Germinal center (tissue), 1 donor: ENCODE measurements around the gene ZNF670.
"Not testable (repeated sequence)": the region's sequence is repeated elsewhere in the genome, so short reads cannot be mapped to it uniquely, and the experiment has no call there.

Experiments
- DNase-seq: peaks from one replicate; pipeline ENCODE4 v3.0.0; 2012; ENCODE audit warnings: mixed read lengths, low spot score

ZNF670 gene

DNA sequence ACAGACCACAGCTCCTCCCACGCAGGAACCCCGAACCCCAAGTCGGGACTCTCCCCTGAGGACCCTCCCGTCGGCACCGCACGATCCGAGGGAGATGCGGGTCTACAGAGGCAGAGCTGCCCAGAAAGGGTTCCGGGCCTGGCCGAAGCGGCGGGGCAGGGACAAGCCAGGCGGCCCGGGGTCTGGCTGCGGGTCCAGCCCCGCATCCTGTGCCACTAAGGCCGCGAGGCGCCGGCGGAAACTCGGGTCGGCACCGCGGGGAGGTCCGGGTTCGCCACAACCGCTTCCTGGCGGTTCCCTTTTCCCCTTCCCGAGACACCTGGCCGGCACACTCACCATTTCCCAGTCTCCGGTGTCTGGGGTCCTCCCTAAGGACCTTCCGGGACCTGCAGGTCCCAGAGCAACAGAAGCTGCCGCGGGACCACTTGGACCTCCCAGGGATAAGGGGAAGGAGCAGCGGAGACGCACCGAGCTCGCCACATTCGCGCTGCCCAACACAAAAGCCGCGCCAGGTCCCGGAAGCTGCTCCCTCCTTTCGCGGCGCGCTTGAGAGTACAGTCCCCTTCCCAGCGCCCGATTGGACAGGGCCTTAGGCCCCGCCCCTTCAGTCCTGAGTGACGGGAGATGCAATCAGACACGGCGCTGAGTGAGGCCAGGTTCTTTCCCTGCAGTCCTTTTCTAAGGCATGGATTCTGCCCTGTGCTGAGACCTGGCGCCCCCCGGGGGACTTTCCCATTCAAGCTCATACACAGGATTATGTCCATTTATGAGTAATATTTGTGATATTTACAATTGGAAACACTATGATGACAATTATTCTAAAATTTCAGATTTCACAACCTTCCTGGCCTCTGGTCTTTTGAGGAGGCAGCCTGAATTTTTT lies at the start of gene ZNF670:
TSS of gene ZNF670 (minus strand) at position 554 of the 883 bp plus-strand sequence. CDS start at position 339, 215 bp downstream.
- DNase-seq: peak; percentile 92

DNA sequence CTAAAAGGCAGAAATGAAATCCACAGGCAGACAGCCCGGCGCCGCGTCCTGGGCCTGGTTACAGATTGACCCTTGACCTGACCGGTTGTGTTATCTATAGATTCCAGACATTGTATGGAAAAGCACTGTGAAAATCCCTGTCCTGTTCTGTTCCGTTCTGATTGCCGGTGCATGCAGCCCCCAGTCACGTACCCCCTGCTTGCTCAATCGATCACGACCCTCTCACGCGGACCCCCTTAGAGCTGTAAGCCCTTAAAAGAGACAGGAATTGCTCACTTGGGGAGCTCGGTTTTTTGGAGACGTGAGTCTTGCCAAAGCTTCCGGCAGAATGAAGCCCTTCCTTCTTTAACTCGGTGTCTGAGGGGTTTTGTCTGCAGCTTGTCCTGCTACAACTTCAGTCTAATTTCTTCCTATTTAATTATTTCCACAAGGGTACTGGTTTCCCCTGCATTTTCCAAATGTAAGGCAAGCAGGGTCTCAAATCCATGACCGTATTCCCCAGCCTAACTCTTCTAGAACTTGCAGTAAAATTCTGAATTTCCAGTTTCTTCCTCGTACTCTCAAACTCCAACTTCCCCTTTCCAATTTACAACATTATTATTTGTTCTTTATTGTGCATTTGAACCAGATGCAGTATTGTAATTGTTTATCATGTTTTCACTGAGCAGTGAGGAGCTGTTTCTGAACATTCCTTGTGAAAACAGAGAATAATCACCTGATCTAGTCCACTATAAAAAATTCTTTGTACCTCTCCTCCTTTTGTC lies 49.1 kb upstream of the ZNF670 start:
- DNase-seq: not testable (repeated sequence)

DNA sequence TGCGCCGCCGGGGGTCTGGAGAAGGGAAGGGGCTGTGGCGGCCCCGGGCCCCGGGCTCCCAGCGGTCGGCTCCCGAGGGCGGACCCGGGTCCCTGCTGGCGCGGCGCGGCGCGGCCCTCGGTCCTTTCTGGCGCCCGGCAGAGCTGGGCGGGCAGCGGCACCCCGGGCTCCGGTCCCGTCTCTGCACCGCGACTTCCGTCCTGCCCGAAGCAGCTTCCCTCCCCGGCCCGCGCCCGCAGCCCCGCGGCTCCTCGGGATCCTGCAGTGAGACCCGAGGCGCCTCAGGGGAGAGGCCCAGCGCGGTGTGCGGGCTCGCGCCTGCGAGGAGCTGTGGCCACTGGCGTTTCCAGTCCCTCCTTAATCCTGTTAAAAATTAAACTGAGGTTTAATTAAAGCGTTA lies 48.0 kb upstream of the ZNF670 start:
- DNase-seq: not testable (repeated sequence)

DNA sequence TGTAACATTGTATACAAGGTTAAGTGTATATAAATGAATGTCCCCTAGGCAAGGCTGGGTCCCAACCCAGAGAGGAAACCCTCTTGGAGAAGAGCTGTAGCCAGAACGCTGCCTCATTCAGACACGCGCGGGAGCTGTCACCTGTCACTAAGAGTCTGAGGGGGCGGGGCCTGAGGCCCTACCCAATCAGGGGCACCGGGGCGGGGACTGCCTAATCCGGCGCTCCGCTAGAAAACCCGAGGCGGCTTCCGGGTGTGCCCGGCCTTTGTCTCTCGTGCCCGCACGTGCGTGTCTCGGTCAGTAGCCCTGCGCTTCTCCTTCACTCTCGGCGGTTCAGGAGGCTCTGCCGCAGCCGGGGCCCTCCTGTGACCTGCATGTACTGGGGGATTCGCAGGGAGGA lies 47.6 kb upstream of the ZNF670 start:
- DNase-seq: not testable (repeated sequence)

DNA sequence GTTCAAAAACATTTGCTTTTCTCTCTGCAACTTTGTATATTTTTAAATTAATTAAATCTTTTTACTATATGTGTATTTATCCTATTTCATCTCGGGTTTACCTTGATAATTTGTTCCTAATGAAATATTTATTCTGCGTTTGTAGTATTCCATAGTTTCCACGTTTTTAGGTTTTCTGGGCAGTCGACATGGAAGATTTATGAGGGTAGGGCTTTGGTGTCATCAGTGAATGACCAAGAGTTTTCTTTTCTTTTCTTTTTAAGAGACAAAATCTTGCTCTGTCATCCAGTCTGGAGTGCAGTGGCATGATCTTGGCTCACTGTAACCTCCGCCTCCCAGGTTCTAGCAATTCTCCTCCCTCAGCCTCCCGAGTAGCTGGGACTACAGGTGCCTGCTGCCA lies 42.8 kb upstream of the ZNF670 start:
- no peak for DNase-seq

DNA sequence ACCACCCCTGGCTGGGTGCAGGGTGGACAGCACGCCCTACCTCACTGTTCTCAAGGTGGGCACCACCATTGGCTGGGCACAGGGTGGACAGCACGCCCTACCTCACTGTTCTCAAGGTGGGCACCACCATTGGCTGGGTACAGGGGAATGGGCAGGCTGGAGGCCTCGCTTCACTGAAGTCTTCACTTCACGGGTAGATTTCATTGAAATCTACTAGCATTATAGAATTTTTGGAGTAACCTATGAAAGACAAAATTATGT lies 41.7 kb upstream of the ZNF670 start:
- not testable (repeated sequence) for DNase-seq

DNA sequence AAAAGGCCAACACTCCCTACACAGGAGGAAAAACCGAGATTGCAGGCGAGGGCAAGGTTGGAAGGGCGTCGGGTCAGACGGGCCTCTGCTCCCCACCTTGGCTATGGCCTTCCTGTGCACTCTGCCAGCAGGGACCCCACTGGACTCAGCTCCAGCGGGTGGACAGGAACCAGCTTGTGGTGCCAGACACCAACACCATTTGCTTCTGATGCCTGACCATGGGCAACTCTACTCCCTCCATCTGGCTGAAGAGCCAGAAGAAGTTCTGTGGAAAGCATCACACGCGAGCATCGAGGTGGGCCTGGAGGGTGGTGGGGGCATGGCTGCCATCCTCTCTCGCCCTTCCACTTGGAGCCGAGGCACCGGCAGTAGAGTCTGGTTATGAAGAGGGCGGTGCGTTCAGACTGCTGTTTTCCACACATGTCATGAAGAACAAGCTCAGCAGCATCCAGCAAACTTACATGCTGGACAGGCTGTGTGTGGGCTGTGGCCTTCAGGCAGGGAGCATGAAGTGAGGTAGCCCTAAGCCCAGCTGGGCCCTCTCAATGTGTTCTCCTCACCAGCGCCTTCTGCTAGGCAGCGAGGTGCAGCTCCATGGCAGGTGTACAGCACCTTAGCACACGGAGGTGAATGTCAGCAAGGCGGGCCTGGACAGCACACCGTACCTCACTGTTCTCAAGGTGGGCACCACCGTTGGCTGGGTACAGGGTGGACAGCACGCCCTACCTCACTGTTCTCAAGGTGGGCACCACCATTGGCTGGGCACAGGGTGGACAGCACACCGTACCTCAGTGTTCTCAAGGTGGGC lies 41.2 kb upstream of the ZNF670 start:
- DNase-seq: no peak

DNA sequence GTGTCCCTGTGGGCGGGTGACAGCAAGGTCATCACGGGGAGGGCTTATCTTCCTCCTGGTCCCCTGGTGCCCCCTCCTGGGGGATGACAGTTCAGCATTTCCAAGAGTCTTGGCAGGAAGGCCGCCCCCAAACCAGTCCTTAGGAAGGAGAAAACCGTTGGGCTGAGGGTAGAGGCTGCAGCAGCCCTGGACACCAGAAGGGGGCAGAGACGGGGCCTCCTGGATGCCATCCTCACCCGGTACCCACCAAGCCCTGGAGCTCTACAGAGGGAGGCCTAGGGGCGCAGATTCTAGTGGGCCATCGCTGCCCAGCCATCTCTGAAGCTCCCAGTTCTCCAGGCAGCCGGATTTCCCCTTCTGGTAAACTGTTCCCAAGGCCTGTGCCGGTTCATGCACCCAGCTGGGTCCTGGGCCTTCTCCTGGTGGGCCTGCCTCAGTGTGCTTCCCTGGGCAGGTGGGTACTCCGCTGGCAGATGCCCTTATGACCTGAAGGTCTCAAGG lies 40.4 kb upstream of the ZNF670 start:
- DNase-seq: peak; percentile 52

DNA sequence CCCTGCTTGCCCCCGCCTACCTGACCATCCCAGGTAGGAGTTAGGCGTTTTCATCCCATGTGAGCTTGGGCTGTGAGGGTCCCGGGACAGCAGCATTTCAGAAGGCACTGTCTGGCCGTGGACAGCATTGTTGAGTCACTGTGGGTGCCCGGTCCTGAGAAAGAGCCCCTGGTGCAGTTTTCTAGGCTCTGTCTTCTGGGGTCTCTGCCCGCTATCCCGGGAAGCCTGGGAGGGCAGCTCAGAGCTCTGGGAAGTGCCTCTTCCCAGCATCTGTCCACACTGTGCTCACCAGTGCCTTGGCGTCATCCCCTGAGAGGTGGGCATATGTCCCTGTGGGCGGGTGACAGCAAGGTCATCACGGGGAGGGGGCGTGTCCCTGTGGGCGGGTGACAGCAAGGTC lies 36.9 kb upstream of the ZNF670 start:
- DNase-seq: no peak

DNA sequence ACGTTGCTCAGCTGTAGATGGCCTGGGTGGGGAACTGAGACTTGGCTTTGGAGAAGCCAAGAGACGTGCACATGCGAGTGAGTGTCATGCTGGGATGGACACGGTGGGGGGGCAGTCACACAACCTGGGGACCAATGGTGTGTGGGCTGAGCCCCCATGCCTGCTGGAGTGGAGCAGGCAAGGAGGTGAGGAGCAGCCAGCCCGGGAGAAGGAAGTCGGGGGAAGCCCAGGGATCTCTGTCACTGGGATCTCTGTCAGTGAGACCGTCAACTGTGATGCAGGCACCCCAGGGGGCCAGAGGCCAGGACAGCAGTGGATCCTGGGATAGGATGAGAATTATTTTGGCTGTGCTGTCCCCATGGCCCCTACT lies 36.5 kb upstream of the ZNF670 start:
- DNase-seq: no peak

DNA sequence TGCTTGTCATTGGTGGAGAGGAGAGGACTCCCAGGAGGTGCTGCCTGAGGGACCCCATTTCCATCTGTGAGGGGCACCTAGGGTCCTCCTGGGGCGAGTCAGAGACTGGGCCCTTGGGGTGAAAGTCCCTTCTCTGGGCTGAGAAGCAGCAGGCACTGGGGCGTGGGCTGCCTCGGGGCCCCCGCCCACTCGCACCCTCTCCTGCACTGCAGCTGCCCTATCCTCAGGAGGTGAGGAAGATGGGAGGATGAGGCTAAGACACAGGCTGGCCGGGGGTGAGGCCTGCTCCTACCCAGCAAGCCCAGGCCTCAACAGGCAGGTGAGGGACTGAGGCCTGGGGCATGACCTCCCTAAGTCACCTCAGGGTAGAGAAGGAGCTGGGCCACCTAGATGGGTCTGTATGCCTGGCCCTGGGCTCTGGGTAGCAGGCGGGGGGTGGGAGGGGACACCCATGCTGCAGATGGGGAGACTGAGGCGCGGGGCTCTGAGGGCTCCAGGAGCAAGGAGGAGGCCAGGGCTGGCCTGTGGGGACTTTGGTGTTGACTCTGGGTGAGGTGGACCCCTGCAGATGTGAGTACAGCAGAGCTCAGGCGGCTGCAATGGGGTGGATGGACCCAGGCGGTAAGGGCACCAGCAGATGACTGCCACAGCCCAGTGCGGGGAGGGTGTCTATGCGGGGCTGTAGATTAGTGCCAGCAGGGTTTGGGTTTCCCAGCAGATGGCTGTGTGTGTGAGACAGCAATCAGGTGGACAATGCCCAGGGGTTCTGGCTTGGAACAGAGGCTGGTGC lies 35.9 kb upstream of the ZNF670 start:
- DNase-seq: no peak

DNA sequence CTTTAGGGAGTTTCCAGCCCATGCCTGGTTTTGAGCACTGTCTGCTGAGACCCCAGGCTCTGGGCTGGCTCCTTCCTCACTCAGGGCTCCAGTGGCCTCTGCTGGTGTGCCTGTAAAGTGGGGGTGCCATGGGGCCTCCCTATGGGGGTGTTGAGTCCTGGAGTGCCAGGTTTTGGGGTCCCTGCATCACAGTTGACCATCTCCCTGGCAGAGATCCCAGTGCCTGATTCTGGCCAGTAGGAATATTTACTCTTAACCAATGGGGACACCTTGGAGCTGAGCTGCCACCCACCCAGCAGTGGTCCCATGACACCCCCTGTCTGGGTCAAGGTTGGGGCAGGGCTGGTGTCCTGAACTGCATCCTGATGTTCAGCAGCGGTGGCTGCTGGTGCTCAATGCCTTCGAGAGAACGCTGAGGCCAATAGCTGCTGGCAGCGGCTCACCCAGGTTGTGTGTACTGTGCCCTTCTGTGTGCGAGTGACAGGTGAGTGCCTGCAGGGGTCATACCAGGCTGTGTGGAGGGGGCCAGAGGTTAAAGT lies 35.2 kb upstream of the ZNF670 start:
- DNase-seq: no peak

DNA sequence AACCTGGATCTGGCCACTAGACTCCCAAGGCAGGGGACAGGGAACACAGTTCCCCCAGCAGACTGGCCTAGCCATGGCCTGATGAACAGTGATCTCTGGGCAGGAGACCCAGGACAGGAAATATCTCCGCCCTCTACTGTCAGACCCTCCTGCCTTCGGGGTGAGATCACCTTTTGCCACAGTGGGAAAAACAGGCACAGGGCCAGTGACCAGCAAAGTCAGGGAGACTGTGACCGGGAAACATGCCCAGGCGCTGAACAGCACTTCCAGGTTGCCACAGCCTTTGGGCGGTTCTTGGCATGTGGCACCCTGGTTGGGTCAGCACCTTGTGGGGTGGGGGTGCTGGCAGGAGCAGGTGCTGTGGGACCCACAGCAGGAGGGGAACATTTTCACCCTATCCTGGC lies 34.5 kb upstream of the ZNF670 start:
- no peak for DNase-seq

DNA sequence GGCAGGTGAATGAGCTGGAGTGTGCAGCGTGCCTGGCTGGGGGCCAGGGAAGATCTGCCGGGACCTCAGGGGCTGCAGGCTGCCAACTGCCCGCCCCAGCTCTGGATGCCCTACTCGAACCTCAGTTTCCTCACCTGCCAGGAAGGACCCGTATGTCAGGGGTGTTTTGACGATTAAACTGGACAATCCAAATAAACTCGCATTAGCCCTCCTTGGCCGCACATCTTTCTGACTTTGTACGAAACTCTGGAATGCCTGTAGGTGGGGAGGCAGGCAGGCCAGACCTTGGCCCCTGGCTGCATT lies 33.8 kb upstream of the ZNF670 start:
- no peak for DNase-seq

DNA sequence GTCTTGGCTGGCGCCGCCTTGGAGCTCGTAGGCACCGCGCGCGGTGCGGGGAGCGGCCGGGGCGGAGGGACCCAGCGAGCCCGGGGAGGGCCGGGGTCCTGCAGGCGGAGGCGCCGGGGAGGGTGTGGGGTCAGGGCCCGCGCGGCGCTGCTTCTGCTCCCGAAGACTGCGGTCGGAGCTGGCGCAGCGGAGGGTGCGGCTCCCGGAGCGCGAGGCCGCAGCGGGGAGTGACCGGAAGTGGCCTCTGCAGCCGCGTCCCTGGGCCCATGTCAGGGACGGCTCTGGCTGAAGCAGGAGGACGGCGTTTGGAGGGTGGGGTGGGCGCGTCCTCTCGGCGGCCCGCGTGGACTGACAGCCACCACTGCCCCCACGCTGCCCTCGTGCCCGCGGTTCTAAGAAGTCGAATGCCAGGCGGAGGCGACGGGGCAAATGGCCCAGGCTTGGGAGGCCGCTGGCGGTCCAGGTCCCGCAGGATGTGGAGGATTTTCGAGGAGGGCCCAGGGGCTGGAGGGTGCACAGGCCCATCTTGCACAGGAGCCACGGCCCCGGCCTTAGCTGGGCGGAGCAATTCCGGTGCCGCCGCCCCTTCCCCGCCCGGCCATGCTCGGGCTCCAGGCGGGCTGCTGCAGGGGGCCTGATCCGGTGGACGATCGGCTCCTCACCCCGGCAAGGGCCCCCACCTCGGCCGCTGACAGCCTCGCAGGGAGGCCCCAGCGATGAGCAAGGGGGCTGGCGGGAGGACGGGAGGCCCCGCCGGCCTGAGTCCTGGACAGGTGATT lies 33.3 kb upstream of the ZNF670 start:
- DNase-seq: peak; percentile 10

DNA sequence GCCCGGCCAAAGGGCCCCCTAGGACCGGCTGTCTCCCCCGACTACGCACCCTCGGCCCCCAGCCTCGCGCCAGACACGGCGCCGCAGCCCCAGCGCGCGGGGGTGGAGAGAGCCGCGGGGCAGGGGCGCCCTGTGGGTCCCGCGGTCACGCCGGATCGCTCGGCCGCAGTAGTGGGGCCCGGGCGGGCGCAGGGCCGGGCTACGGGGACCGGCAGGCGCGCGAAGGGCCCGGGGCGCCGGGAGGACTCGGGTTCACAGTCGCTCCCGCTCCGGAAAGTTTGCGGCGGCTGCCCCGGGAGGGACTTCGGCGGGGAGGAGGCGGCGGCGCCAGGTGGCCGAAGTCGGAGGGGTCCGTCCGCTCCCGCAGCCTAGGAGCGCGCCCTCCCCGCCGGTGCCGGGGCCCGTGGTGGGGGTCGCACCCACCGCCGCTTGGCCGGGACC lies 32.7 kb upstream of the ZNF670 start:
- DNase-seq: peak; percentile 26

DNA sequence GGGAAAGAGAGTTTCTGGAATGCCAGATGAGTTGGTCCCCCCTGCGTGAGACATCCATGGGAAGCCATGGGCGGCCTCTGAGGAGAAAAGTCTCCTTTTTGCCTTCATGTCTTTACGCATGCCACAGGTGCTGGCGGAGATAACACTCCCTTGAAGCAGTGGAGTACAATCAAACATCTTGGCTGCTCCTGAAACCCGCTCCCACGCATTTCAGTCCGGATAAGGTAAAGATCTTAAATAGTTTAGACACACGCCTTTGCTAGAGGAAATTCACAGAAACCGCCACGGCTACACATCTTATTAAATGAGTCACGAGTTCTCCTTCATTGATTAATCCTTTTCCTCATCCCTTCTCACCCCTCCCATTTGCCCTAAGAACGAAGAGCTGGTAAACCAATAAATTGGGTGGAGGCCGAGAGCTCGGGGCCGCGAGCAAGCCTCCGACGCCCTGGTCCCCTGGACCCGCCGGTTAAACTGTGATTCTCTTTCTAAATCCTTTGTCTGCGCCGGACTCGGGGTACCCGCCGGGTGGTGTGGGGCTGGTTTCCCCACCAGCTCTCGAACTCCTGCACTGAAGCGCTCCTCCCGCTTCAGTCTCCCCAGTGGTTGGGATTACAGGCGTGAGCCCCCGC lies 32.1 kb upstream of the ZNF670 start:
- no peak for DNase-seq

DNA sequence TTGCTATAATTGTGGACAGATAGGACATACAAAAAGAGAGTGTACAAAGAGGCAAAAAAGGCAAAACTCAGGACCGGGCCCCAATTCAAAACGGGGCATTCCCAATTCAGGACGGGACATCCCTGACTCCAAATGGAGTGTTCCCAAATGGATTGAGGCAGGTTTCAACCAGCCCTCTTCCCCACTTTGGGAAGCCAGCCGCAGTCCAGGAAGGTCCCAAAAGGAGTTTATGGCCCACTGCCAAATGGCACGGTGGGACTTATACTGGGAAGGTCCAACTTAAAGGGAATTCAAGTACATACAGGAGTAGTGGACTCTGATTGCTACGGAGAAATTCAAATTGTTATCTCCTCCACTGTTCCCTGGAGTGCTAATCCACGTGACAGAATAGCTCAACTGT lies 29.1 kb upstream of the ZNF670 start:
- DNase-seq: no peak

DNA sequence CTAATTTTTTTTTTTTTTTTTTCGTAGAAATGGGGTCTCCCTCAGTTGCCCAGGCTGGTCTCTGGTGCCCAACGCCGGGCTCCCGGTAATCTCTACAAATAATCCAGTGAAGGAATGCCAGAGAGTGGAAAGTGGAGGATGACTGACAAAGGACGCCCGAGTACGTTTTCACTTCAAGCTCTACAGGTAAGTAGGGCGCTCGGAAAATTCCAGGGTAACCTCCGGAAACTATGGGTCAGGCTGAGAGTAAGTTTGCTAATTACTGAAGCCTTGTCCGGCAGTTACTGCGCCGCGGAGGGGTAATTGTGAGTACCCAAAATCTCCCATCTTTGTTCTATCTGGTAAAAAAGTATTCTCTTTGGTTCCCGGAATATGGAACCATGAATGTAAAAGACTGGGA lies 27.4 kb upstream of the ZNF670 start:
- DNase-seq: no peak

DNA sequence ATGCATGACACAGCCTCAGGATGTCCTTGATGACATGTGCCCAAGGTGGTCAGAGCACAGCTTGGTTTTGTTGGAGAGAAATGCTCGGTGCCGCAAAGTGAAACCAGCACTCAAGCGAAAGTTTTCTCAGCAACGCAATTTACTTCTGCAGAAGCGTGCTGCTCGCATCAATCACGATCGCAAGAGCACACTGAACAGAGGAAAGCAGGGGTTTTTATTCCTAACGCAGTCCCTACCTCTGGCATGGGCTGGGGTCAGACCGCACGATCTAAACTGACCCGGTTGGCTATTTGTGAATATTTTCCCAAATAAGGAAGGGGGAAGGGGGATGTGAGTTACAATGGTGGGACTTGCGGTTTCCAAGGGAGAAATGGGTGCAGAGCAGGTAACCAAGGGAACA lies 26.4 kb upstream of the ZNF670 start:
- DNase-seq: no peak
